Stimulated activated CD8-positive, alpha-beta memory T cell treated with anti-CD3 and anti-CD28 coated beads, Interleukin-4, amount 100 ng/mL, for 1 hour (primary cell): ENCODE results near the gene AKT3.
"Not testable (repeated sequence)": the region's sequence is repeated elsewhere in the genome, so short reads cannot be mapped to it uniquely, and the experiment has no call there.

Source experiments
- DNase-seq, 2 donors: peaks; one replicate each; pipeline ENCODE4 v3.0.0-alpha.2; 2020; ENCODE audit warnings: low read depth in 2 of 2, low spot score in 1 of 2

The AKT3 gene

DNA sequence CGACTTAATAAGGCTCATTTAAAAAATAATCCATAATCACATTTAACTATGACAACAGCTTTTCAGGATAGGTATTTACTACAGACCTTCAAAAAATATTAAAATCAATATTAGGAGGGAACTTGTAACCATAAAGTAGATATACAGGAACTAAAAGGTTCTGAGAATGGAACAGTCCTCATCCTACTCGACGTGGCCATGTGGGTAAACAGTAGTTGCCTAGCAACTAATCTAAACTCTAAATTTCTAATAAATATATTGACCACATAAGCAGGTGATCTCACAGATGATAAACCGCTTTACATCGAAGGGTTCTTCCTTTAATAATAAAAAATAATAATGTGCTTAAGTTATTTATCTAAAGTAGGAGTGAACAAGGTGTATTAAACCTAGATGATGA, 7.9 kb downstream of the AKT3 start:
- DNase-seq: no peak

GRCh38 chr1:243841507-243841906, 8.5 kb downstream of the AKT3 start:
- DNase-seq: no peak

DNA sequence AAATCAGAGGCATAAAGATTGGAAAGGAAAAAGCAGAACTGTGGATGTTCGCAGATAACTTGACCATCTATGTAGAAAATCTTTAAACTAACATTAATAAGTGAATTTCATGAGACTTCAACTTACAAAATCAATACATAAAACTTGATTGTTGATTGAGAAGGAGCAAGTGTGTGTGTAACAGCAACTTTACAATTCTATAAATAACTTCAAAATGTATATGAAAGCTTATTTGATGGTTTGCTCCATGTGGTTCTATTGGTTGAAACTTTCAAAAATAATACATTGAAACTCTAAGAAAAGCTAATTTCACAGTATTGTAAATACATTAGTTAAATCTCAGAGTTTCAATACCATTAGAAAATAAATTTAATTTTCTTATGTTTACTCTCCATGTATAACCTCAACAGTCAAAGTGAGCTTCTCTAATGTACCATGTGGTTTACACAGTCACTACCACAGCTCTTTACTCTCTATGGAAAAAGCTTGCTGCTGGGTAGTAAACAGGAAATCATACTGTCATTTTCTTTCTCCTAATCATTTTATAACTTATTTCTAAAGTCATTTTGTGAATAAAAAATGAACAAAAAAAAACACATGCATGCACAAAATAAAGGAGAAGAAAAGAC, 12.0 kb downstream of the AKT3 start:
- DNase-seq: no peak

DNA sequence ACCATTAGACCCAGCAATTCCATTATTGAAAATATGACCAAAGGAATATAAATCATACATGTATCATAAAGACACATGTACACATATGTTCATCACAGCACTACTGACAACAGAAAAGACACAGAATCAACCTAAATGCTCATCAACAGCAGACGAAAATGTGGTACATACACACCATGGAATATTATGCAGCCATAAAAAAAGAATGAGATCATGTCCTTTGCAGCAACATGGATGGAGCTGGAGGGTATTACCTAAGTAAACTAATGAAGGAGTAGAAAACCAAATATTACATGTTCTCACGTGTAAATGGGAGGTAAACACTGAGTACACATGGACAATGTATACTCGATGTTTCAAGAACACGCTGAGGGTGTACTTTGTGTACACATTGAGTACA, 15.9 kb downstream of the AKT3 start:
- DNase-seq: no peak

DNA sequence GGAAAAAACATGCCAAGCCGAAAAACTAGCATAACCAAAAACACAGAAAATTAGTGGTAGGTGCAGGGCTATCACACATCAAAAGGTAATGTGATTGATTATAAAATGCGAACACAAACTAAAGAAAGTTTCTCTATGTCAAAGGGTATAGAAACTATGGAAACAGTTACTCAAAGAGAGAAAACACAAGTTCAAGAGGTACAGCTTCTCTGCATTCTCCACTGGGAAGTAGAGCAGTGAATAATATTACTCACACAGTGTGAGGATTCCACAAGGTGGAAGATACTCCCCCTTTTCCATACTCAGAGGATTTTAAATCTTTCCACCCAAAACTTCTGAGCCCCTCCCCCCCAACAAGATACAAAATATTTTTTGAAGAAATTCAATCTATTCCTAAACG, 18.6 kb downstream of the AKT3 start:
- DNase-seq: no peak

DNA sequence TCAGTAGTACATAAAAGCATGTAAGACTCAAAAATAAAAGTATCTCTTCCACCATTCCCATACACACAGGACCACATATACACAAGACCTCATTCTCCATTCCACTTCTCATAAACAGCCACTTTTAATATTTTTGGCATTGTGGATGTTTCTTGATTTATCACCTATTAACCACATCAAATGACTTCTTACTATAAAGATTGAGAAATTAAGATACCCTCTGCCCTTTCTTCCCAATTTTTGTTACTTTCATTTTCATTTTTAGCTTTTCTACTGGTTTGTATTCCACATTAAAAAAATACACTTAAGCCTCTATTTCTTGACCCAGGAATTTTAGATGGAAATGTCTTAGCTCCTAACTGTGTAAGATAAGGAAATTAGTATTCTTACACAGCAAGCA, 22.8 kb downstream of the AKT3 start:
- no peak for DNase-seq

GRCh38 chr1:243824907-243825306, 25.1 kb downstream of the AKT3 start:
- not testable (repeated sequence) for DNase-seq

DNA sequence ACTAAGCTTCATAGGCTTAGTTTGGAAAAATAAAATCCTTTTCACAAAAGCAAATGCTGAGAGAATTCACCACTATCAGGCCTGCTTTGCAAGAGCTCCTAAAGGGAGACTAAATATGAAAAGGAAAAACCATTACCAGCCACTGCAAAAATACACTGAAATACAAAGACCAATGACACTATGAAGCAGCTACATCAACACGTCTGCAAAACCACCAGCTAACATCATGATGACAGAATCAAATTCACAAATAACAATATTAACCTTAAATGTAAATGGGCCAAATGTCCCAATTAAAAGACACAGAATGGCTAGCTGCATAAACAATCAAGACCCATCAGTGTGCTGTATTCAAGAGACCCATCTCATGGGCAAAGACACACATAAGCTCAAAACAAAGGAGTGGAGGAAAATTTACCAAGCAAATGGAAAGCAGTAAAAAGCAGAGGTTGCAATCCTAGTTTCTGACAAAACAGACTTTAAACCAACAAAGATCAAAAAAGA, 28.8 kb downstream of the AKT3 start:
- no peak for DNase-seq

GRCh38 chr1:243819438-243819839, 30.6 kb downstream of the AKT3 start:
- no peak for DNase-seq

- DNase-seq: no peak
Observed at GRCh38 chr1:243818978-243819377, 31.1 kb downstream of the AKT3 start.

- no peak for DNase-seq
Observed at GRCh38 chr1:243814718-243815117, 35.3 kb downstream of the AKT3 start.

- not testable (repeated sequence) for DNase-seq
Observed at GRCh38 chr1:243807346-243807745, 42.7 kb downstream of the AKT3 start.

- DNase-seq: no peak
Observed at GRCh38 chr1:243806310-243806709, 43.7 kb downstream of the AKT3 start.

DNA sequence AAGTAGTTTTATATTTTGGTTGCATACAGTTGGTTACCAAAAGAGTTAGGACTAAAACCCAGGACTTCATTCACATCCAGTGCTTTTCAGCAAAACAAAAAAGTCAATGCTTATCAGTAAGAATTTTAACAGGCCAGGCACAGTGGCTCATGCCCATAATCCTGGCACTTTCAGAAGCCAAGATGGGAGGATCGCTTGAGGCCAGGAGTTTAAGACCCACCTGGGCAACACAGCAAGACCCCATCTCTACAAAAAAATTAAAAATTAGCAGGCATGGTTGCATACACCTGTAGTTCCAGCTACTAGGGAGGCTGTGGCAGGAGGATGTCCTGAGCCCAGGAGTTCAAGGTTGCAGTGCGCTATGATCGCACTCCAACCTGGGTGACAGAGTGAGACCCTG, 47.3 kb downstream of the AKT3 start:
- no peak for DNase-seq

- no peak for DNase-seq
Observed at GRCh38 chr1:243801378-243801777, 48.7 kb downstream of the AKT3 start.

DNA sequence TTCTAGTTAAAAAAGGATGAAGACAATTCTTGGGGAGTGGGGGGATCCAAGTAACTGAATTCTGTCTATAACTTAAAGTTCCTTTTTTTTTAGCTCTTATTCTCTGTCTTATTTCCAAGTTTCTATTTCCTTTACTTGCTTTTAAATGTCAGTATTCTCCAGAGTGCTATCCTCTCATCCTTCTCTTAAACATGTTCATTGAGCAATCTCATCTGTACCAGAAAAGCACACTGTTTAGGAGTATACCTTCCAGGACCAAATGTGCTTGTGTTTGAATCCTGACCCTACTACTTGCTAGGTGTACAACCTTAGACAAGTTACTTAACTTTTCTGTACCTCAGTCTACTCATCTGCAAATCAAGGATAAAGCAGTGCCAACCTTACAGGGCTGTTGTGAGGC, 50.1 kb downstream of the AKT3 start:
- DNase-seq: no peak

DNA sequence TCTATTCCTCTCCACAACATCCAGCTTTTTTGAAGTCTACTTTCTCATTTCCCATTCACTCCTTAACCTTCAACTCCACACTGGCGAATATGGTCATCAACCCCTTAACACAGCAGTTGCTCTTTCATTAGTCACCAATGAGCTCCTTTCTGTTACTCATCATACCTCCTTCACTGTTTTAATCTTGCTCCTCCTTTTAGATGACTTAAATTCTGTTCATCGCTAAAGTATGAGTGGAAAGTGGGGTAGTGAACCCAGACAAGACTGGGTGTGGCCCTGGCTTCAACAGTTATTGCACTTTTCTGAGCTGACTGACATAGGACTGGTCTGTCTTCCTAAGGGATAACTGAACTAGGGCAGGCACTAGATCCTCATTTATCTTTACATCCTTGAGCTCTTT, 51.3 kb downstream of the AKT3 start:
- no peak for DNase-seq

DNA sequence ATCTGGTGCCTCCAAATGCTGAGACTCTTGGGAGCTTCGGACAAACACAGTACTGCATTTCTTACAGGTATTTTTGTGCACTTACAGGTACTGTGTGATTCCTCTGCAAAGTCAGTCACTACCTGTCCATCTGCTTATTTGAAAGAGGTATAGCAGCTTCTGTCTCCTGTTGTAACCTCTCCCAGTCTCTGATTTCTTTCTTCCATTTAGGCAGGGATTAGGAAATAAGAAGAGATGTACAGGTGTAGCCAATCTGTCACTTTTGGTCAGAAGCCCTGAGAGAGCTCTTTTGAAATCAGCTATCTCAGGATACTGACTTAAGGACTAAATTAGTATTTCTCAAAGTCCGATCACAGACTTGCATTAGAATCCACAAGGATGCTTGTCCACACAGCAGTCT, 54.0 kb downstream of the AKT3 start:
- no peak for DNase-seq

- no peak for DNase-seq
Observed at GRCh38 chr1:243793298-243793697, 56.7 kb downstream of the AKT3 start.

DNA sequence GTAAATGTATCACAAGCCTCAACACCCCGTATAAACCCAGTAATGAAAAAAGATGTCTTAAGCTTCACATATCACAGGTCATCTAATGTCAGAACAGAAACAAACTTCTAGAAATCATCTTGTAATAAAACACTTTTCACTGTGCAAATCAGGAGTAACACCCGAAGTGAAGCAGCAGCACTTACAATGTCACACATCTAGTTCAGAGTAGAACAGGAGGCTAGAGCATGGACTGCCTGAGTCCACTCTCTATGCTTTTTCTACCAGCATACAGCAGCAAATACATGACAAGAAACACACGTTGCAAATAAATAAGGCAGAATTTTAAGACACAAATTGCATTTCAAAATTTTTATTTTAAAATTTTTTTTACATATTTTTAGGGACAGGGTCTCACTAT, 57.2 kb downstream of the AKT3 start:
- DNase-seq: no peak

DNA sequence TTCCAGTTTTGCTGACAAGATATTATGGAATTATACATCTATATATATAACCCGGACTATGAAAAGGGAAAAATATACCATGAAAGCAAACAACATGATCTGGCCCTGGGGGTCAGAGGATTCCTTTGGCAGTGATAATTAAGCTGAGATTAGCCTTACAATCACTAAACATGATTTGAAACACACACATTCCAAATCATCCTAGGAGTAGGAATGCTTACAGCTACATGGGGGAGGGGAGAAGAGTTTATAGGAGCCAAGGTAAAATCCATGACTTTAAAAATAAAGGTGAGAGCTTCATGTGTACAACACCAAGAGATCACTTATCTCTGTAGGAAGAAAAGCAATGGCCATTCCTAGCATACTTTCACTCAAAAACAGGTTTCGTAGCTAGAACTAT, 57.6 kb downstream of the AKT3 start:
- DNase-seq: no peak

DNA sequence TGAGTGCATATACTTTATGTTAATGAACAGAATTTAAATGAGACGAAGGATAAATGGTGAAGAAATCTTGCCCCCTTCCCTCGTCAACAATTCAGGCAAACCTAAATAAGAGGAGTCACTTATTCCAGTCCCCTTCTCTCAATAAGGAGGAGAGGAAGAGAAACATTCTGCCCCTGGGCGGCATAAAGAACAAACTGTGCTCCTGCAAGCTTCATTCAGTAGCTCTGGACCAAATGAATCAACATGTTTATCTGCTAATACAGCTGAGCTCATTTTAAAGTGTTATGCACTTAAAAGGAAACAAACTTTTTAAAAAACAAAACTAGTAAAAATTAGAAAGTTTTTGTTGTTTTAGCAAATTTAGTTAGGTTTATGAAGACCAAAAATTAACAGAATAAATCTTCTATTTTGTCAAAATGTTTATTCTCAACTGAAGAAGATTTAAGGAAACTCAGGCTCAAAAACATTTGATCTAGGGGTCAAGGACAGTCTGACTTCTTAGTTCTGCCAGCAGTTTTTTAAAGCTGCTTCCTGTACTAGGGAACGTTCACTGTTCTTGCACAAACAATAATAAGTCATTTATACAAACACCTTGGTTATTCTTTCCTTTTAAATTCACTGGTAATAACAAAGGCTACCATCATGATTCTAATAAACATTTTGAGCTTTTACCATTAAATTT, 58.3 kb downstream of the AKT3 start:
- DNase-seq: no peak

GRCh38 chr1:243790404-243790803, 59.6 kb downstream of the AKT3 start:
- no peak for DNase-seq
